NCI-H1417 treated with DMSO at 0.1 percent for 48 hours (cell line): ENCODE data around the gene FARSA.
A peak's percentile ranks its signal among the peaks of the same experiment; 100 is the strongest.
"Not testable (repeated sequence)": the region's sequence is repeated elsewhere in the genome, so short reads cannot be mapped to it uniquely, and the experiment has no call there.

ENCODE experiments used
- DNase-seq: peaks from one replicate; lab custom pipeline; 2025; lab: John Stamatoyannopoulos, UW

Gene FARSA

DNA sequence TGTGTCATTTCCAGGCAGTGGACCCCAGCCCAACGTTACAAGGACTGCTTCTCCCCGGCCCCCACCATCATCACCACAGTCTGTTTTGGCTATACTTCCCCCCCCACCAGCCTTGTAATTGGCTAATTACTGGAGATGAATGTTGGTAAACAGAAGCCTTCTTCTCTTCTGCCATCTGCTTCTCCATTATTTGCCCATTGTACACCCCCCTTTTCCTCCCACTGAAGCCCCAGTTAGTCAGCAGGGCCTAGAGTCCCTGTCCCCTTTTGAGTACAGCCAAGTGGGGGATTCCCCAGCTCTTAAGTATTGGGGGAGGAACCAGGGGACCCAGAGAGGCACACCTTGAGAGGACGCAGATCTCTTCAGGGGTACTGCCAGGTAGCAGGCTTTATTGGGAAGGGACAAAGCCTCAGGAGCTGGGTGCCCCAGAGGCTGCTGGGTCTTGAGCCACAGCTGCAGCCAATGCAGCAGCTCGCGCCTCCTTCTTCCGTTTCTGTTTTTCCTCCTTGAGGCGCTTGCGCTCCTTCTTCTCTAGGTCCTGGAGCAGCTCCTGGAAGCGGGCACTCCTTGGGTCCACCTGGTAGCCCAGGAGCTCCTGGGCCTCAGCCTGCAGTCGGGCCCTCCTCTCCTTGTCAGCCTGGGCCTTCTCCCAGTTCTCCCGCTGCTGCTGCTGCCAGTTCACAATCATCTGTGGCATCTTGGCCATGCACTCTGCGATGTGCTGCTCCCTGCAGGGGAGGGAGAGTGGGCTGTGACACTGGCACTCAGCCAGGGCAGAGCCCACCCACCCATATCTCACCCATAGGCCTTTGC lies 20.5 kb upstream of the FARSA start:
- no peak for DNase-seq

- no peak for DNase-seq
Measured at GRCh38 chr19:12953138-12953798, 19.8 kb upstream of the FARSA start.

DNA sequence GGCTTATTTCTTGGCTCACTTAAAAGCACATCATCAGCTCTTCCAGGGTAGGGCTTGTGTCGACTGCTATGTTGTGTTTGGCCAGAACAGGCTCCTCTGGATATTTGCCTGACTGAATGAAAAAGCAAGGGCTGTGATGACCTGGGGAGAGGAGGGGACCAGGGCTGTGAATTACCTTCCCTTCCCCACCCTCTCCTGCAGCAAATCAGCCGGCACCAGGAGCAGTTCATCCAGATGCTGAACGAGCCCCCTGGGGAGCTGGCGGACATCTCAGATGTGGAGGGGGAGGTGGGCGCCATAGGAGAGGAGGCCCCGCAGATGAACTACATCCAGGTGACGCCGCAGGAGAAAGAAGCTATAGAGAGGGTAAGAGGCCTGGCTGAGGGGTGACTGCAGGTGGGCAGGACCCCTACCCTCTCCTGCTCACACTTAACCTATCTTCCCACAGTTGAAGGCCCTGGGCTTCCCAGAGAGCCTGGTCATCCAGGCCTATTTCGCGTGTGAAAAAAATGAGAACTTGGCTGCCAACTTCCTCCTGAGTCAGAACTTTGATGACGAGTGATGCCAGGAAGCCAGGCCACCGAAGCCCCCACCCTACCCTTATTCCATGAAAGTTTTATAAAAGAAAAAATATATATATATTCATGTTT lies 19.1 kb upstream of the FARSA start:
- no peak for DNase-seq

DNA sequence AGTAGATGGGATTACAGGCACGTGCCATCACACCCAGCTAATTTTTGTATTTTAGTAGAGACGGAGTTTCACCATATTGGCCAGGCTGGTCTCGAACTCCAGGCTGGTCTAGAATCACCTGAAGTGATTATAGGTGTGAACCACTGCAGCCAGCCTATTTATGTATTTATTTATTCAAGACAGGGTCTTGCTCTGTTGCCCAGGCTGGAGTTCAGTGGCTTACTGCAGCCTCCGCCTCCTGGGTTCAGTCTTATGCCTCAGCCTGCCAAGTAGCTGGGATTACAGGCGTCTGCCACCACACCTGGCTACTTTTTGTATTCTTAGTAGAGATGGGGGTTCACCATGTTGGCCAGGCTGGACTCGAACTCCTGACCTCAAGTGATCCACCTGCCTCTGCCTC lies 18.5 kb upstream of the FARSA start:
- not testable (repeated sequence) for DNase-seq

DNA sequence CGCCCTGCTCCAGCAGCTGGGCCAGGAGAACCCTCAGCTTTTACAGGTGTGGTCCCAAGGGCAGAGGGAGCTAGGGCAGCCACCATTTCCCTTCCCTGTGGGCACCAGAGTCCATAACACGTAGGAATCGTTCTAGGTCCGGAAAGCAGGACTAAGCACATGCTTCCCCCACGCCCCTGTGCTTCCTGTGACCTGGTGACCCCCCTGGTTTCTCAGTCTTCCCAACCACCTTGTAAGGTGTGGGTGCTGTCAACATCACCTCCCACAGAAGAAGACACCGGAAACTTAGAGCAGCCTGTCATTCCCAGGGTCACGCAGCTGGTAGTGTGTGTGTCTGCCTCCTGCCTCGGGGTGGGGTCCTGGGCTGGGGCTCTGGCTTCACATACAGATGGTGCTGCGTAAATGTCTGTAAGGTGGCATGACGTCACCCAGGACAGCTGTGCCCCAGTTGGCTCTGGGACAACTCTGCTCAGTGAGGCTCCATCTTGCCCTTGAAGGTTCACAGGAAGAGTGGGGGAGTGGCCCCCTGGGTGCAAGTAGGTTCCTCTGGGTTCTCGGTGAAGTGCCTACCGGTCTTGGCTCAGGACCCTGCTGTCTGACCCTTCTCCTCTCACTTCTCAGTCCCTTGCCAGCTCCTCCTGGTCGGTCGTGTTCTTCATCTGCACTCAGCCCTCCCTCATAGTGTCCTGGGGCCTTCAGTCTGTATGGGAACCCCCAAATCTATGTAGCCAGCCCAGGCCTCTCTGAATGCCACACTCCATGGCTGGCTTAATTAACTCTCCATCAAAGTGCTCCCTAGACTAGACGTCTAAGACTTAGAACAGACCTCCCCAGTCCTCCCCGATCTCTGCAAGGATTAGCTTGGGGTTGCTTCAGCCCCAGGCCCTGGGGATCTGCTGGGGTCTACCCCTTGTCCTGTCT lies 16.1 kb upstream of the FARSA start:
- DNase-seq: no peak

DNA sequence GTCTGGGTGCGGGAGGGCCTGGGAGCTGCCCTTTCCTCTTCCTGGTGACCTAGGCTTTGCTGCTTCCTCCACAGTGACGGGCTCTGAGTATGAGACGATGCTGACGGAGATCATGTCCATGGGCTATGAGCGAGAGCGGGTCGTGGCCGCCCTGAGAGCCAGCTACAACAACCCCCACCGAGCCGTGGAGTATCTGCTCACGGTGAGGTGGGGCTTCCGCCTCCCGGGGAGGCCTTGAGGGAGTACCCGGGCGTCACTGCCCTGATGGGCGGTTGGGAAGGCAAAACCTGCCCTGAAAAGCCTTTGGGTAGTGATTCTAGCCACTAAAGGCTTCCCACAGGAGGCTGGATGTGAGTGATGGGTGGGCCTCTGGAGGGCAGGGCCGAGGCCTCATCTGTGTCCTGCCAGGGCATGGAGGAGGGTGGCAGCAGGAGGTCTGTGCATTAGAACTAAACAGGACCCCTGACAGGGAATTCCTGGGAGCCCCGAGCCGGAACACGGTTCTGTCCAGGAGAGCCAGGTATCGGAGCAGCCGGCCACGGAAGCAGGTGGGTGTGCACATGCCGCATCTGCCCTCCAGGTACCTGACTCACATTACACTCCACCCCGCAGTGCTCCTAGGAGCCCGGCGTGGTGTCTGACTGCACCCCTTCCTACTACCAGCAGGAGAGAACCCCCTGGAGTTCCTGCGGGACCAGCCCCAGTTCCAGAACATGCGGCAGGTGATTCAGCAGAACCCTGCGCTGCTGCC lies 15.3 kb upstream of the FARSA start:
- DNase-seq: no peak

DNA sequence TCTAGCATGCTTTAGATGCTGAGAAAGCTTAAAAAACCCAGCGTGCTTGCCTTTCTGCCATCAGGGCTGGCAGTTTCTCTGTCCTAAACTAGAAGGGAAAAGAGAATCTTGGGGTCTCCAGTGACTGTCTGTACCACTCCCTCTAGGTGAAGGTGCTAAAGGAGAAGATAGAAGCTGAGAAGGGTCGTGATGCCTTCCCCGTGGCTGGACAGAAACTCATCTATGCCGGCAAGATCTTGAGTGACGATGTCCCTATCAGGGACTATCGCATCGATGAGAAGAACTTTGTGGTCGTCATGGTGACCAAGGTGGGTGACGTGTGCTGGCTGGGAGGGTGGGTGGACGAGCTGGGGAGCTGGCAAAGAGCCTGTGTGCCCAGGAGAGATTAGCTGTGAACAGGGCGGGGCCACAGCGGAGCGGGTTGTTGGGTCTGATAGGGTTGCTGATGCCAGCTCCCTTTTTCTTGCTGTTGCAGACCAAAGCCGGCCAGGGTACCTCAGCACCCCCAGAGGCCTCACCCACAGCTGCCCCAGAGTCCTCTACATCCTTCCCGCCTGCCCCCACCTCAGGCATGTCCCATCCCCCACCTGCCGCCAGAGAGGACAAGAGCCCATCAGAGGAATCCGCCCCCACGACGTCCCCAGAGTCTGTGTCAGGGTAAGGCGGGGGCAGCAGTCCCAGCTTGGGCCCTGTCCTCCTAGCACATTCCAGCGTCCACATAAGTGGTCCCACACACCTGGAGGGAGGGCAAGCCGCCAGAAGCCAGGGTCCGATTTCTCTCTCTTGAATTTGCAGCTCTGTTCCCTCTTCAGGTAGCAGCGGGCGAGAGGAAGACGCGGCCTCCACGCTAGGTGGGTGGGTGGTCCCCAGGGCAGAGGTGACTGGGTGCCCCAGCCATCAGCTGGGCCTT lies 14.4 kb upstream of the FARSA start:
- DNase-seq: no peak

DNA sequence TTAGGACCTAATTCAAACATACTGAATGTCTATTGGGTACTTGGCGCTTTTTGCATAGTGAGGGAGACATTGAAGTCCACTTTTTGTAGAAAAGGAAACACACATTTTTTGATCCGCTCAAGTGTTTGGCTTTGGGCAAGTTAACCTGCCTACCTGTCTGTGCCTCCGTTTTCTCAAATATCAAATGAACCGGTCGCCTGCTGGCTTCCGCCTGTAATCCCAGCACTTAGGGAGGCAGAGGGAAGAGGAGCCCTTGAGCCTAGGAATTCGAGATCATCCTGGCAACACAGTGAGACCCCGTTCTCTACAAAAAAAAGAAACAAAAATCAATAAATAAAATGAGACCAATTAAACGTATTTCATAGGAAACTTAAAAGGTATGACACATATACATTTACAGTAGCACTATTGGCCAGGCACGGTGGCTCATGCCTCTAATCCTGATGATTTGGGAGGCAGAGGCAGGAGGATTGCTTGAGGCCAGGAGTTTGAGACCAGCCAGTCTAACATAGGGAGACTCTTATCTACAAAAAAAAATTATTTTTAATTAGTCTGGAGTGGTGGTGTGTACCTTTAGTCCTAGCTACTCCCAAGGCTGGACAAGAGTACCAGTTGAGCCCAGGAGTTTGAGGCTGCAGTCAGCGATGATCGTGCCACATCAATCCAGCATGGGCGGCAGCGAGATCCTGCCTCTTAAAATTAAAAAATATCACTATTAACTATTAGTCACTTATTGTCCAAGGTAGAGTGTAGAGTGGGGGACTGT lies 13.4 kb upstream of the FARSA start:
- no peak for DNase-seq

DNA sequence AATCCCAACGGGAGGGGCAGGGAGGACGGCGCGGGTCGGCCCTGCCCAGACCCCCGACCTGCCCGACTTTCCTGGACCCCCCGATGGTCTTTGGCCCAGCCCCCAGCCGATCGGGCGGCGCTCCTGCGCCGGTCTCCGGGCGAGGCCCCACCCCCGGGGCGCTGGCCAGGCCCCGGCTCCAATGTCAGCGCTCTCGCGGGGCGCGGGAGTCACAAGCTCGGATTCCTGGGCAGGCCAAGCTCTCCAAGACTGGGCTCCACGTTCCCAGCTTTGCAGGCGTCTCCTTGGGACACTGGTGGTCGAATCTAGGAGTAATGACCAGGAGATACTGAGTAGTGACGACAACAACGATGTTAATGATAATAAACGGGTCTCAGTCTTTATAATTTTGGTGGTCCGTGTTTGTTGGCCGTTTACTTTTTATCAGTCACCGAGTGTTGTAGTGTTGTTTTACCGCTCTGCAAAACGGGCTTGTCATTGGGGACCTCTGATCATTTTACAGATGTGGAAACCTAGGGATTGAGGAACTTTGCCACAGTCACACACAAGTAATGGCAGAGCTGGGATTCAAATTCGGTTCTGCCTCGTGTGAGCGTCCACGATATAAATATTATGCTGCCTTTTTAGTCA lies 12.7 kb upstream of the FARSA start:
- DNase-seq: no peak

DNA sequence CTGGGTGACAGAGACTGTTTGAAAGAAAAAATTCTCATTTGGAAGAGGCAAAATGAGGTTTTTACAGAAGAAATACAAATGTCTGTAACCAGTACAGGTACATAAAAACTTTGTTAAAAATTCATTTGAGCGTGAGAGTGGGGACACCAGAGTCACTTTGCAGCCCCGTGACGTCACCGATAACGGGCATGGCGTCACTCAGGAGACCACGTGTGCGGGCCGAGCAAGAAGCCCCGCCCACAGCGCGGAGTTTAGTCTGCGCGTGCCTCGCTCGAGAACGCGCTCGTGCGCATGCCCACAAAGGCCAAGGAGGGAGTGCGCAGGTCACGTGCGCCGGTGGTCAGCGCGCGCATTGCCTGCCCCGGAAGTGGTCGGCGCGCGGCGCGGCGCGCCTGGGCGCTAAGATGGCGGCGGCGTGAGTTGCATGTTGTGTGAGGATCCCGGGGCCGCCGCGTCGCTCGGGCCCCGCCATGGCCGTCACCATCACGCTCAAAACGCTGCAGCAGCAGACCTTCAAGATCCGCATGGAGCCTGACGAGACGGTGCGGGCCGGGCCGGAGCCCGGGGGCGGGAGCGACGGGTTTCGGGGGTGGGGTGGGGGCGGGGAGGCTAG lies 12.1 kb upstream of the FARSA start, which contains the start of gene RAD23A:
Gene RAD23A, plus strand, starts transcription at position 384 of the 613 bp plus-strand sequence. Its CDS starts 87 bp downstream, at position 471.
- peak; percentile 93 for DNase-seq

DNA sequence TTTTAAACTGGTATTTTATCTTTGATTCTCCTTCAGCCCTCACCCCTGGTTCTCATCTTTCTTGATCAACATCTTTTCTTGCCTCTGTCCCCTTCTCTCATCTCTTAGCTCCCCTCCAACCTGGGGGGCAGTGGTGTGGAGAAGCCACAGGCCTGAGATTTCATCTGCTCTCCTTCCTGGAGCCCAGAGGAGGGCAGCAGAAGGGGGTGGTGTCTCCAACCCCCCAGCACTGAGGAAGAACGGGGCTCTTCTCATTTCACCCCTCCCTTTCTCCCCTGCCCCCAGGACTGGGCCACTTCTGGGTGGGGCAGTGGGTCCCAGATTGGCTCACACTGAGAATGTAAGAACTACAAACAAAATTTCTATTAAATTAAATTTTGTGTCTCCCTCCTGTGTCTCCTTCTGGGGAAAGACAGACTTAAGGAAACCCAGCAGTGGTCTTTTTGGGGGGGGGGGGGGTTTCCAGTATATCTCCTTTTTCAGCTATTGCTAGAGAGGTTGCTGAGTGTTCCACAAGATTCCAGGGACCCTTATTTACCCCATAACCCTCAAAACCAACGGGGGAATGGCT lies 10.7 kb upstream of the FARSA start:
- DNase-seq: no peak

- no peak for DNase-seq
Measured at GRCh38 chr19:12943437-12944044, 10.0 kb upstream of the FARSA start.

GRCh38 chr19:12940897-12941296 lies 7.4 kb upstream of the FARSA start:
- DNase-seq: no peak

GRCh38 chr19:12939975-12940423 lies 6.5 kb upstream of the FARSA start:
- DNase-seq: no peak

DNA sequence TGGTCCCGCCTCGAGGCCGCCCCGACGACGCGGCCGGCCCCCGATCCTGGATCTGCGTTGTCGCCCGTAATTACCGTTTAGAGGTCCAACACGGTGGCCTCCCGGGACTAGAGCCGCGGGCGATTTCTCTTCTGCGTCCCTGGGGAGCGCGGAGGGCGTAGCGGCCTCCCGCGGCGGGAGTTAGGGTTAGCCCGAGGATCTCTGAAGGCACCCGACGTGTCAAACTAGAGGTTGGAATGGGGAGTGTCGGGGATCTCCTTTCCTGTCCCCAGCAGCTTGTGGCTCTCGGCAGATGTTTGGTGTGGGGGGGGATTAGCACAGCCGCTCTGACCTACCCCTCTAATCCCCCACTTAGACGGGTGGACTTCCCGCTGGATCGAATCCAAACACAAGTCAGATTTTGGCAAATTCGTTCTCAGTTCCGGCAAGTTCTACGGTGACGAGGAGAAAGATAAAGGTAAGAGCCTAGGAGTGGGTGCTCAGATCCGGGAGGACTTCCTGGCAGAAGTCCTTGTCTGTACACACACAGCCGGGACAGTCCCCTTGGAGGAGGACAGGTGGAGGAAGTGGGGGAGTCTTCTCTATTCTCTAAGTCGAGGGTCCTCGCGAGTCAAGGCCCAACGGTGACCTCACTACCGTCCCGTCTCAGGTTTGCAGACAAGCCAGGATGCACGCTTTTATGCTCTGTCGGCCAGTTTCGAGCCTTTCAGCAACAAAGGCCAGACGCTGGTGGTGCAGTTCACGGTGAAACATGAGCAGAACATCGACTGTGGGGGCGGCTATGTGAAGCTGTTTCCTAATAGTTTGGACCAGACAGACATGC lies 5.5 kb upstream of the FARSA start:
- DNase-seq: no peak

DNA sequence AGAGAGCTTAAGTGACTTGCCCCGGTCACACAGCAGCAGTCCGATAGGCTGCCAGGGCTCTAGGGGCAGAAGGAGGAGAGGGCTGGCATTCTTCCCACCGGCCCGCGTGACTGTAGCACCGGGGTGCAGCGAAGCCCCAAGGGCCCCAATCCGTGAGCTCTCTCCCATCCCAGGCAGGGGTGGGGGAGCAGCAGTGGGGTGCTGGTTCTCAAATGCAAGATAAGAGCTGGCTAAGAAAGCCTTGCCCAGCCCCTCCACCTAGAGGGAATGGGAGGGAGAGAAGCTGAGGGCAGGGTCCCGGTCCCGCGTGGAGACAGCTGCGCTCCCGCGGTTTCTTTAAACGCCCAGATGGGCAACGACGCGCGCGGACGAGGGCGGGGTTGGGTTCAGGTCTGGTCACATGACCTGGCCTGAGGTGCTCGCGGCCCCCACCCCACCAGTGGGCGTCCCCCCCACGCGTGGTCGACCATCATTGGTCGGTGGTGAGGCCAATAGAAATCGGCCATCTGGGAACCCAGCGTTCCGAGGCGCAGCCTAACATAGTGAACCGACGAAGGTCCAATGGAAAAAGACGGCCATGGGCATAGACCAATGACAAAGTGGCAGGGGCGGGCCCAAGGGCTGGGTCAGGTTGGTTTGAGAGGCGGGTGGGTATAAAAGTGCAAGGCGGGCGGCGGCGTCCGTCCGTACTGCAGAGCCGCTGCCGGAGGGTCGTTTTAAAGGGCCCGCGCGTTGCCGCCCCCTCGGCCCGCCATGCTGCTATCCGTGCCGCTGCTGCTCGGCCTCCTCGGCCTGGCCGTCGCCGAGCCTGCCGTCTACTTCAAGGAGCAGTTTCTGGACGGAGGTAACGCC lies 4.6 kb upstream of the FARSA start, which contains the start of gene CALR:
Gene CALR, plus strand, starts transcription at position 683 of the 852 bp plus-strand sequence. Its CDS starts 71 bp downstream, at position 754.
- DNase-seq: peak; percentile 96
